GM19395 (cell line): ENCODE measurements around the gene TRIM66.
A peak's percentile ranks its signal among the peaks of the same experiment; 100 is the strongest.

Source experiments
- ATAC-seq: cut with Tn5 transposase; IDR thresholded peaks from one replicate; pipeline ENCODE4 v1.9.1; 2021; ENCODE audit warnings: mild to moderate bottlenecking, moderate library complexity; ENCODE audit not compliant: unreplicated experiment

TRIM66 gene

DNA sequence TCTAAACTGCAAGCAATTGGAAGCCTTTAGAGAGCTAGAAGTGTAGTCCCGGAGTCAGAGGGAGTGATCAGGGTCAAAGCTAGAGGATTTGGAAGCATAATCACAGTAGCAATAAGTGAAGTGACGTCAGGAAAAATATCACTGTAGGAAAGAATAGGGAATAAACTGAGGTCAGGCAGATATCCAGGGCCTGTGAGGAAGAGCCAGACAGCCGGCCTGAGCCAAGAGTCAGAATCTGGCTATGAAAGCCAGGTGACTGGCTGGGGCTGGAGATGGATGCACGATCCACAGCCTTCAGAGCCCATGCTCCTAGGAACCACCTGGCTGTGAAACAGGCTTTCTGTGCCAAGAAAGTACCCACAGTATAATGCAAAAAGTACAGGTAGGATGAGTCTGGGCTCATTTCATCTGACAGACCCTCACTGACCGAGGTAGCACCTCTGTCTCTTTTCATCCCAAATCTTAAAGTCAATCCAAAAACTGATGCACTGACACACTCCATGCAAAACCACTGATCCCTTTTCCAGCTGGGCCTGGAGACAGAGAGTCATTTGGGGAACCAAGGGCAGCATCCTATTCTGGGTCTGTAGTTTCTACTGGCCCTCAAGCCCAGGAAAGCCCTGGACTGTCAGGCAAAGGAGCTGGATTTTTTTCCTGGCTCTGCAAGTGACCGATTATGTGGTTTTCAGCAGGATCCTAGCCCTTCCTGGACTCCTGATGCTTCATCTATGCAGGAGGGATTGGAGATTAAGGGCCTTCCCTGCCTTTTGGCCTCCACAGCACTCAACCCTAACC, 21.3 kb downstream of the TRIM66 start:
- no peak for ATAC-seq

DNA sequence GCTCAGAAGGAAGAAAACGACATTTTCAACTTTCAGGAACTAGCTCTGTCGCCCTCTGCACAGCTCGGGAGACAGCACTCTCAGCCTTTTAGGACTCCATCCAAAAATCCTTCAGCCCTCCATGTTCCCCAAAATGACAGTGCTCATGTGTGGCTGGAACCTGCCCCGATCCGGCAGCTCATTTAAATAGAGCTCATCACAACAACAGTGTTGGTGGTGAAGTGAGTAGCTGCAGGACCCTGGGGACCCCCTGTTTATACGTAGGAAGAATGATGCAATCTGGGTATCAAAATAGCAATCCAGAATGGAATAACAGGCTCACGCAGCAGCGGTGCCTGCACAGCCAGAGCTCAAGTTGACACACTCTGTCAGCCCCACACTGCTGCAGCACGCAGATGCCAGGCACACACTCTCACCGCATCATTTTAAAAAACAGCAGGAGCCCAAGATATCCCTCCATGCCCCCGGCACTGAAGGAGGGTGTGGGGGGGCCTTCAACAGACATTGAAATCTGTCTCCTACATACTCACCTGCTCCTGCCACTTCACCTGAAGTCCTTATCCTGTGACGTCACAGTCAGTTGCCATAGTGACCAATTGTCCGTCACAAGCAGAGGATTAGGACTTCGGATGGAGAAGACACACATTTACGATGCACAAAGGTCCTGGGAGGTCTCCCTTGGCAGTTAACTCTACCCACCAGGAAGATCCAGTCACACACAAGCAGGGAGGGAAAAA, 24.0 kb downstream of the TRIM66 start:
- no peak for ATAC-seq

- no peak for ATAC-seq
Observed at GRCh38 chr11:8656291-8656690, 26.2 kb downstream of the TRIM66 start.

DNA sequence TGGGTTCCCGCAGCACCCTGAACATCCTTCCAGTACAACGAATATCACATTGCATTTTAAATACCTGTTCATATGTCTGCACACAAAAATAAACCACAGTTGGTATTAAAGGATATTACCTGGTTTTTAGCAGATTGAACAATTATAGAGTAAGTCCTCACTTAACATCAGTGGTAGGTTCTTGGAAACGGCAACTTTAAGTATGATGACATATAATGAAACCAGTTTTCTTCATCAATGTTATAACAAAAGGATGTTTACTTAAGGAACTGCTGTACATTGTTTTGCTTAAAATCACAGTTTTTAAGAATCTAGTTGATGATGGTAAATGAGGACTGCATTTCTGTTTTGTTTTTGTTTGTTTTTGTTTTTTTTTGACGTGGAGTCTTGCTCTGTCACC, 28.0 kb downstream of the TRIM66 start:
- ATAC-seq, result no peak

GRCh38 chr11:8652140-8652539, 30.3 kb downstream of the TRIM66 start:
- no peak for ATAC-seq

DNA sequence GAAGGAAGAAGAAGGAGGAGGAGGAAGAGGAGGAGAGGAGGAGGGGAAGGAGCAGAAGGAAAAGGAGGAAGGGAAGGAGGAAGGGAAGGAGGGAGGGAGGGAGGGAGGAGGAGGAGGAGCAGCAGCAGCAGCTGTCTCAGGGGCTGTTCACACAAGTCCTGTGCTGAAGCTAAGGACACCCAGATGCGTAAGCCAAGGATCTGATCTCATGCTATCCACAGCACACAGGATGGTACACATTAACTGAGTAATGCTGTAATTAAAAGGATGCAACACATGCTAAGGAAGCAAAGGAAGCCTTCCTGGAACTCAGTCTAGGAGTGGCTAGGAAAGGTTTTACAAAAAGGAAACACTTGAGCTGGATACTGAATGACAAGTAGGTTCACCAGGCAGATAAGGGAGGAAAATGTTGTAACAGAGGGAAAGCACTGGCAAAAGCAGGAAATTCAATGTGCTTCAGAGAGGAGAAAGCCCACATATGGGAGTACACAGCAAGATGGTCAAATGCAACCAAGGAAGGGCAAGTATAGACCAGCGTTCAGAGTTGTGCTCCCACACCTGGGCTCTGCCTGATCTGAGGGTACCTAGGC, 32.0 kb downstream of the TRIM66 start:
- no peak for ATAC-seq

GRCh38 chr11:8649361-8649760, 33.1 kb downstream of the TRIM66 start:
- ATAC-seq, result no peak

- ATAC-seq, result no peak
Observed at GRCh38 chr11:8646873-8647272, 35.6 kb downstream of the TRIM66 start.

- no peak for ATAC-seq
Observed at GRCh38 chr11:8642196-8642841, 40.1 kb downstream of the TRIM66 start.

- no peak for ATAC-seq
Observed at GRCh38 chr11:8641332-8641731, 41.1 kb downstream of the TRIM66 start.

- no peak for ATAC-seq
Observed at GRCh38 chr11:8640267-8640906, 42.1 kb downstream of the TRIM66 start.

DNA sequence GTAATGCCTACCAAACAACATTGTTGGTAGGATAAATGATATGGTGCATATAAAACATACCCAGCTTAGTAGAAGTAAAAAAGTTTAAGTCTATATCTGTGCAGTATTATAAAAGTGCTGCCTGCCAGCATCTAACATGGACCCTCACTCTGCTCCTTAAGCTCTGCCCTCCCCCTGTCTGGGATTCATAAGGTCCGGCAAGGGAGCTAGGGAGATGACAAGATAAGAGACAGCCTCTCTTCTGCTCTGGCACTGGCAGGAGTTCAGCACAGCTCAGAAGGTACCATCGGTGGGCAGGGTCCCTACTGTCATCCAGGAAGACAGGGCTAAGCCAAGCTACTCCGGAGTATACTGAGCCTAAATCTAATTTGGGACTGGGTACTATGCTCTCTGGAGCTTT, 42.8 kb downstream of the TRIM66 start:
- ATAC-seq, result no peak

GRCh38 chr11:8638300-8638699, 44.2 kb downstream of the TRIM66 start:
- no peak for ATAC-seq

- ATAC-seq, result no peak
Observed at GRCh38 chr11:8636127-8636526, 46.3 kb downstream of the TRIM66 start.

- ATAC-seq, result peak; percentile 52
Observed at GRCh38 chr11:8634498-8634897, 48.0 kb downstream of the TRIM66 start.

- ATAC-seq, result no peak
Observed at GRCh38 chr11:8631395-8632118, 50.9 kb downstream of the TRIM66 start.

GRCh38 chr11:8624698-8625097, 57.8 kb downstream of the TRIM66 start:
- no peak for ATAC-seq

GRCh38 chr11:8621147-8621546, 61.3 kb downstream of the TRIM66 start:
- no peak for ATAC-seq

DNA sequence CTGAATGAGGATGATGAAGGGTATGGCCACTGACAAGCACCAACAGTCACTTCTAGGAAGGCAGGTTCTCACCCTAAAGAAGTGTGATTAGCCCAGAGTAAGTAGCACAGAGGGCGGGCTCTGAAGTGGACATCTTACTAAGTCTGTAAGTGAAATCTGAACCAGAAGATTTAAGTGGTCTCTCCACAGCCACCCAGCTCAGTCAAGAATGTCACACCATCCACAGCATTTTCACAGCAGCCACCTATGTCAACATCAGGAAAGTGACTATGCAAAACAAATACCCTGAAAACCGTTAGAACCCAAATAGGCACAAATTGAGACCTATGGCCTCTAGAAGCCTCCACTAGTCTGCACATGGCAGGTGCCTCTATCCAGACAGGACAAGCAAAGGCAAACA, 65.4 kb downstream of the TRIM66 start:
- no peak for ATAC-seq

DNA sequence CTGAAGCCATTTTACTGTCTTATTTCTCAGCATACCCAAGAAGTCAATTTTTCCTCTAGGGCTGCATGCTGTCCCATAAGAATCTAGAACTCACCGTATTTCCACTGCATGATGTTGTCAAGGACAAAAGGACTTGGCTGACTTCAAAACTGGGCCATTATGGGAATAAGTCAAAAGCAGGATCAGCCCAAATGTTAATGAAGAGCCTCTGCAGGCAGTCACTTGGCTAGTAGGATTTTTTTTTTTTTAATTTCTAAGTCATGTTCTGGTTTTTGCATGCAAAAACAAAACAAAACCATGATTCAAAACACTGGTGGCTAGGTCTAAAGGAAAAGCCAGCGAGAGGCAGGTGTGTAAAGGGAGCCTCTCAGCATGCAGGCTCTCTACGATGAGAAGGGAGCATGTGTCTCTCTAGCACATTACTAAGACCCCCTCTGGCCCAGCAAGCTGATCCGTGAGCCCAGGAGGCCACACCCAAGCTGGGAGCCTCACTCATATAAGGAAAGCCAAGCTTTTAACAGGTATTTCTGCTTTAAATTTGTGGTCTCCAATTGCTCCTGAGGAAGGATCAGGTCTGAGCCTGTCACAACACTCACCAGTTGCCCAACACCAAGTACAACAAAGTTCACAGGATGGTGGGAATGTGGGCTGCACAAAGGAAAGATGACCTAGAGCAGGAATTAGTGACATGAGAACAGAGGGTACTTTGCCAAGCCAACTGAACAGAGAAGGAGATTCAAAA, 67.0 kb downstream of the TRIM66 start:
- no peak for ATAC-seq
